HEK293 (cell line): ENCODE data around the gene ITGAX.

ENCODE experiments used
- CTCF ChIP-seq: fragments of 450-650 bp; formaldehyde crosslinking; IDR thresholded peaks from 2 replicates; pipeline ENCODE4 v1.5.1; 2016; ENCODE audit warnings: missing biosample characterization, missing genetic modification characterization
- ZFP3 ChIP-seq: fragments of 450-650 bp; formaldehyde crosslinking; IDR thresholded peaks from 2 replicates; pipeline ENCODE4 v1.5.1; 2016; ENCODE audit warnings: low read depth, missing biosample characterization, missing genetic modification characterization

GRCh38 chr16:31350275-31351005 is 4.5 kb upstream of the ITGAX start:
- TF ChIP-seq ZFP3 (tag by site-specific recombination) (no peak), CTCF (no peak)
